NCI-H345 treated with DMSO at 0.1 percent for 48 hours (cell line): ENCODE data around the gene BRWD1.

Source experiments
- DNase-seq: peaks from one replicate; lab custom pipeline; 2025; ENCODE audit not compliant: unreplicated experiment; lab: John Stamatoyannopoulos, UW

The BRWD1 gene

GRCh38 chr21:39313571-39314142 is at the start of gene BRWD1:
Gene BRWD1, minus strand, starts transcription at chr21:39313632. Its CDS starts 141 bp downstream, at chr21:39313491.
- DNase-seq: peak; percentile 60

GRCh38 chr21:39362733-39363132 is 49.3 kb upstream of the BRWD1 start:
- no peak for DNase-seq

- no peak for DNase-seq
These were observed 46.0 kb upstream of the BRWD1 start for GRCh38 chr21:39359382-39359781.

- no peak for DNase-seq
These were observed 39.9 kb upstream of the BRWD1 start for GRCh38 chr21:39353295-39353694.

- no peak for DNase-seq
These were observed 36.9 kb upstream of the BRWD1 start for GRCh38 chr21:39350094-39351005.

- DNase-seq: peak; percentile 98
These were observed 36.0 kb upstream of the BRWD1 start for GRCh38 chr21:39349211-39350093.

- DNase-seq: peak; percentile 98
These were observed 35.2 kb upstream of the BRWD1 start, which contains the start of gene HMGN1 for GRCh38 chr21:39348355-39349210. Gene HMGN1, minus strand, starts transcription at chr21:39349088. Its CDS starts 171 bp downstream, at chr21:39348917.

- DNase-seq: no peak
These were observed 34.6 kb upstream of the BRWD1 start for GRCh38 chr21:39348040-39348354.

GRCh38 chr21:39347537-39347936 is 34.1 kb upstream of the BRWD1 start:
- DNase-seq: no peak

GRCh38 chr21:39346671-39347331 is 33.4 kb upstream of the BRWD1 start:
- DNase-seq: no peak

- DNase-seq: no peak
These were observed 32.8 kb upstream of the BRWD1 start for GRCh38 chr21:39346206-39346605.

GRCh38 chr21:39345440-39345839 is 32.0 kb upstream of the BRWD1 start:
- no peak for DNase-seq

- no peak for DNase-seq
These were observed 31.4 kb upstream of the BRWD1 start for GRCh38 chr21:39344848-39345247.

GRCh38 chr21:39341249-39341923 is 28.0 kb upstream of the BRWD1 start:
- DNase-seq: no peak

GRCh38 chr21:39340687-39341086 is 27.3 kb upstream of the BRWD1 start:
- no peak for DNase-seq

- DNase-seq: no peak
These were observed 25.8 kb upstream of the BRWD1 start for GRCh38 chr21:39339231-39339630.

GRCh38 chr21:39336457-39337008 is 23.1 kb upstream of the BRWD1 start:
- DNase-seq: no peak

GRCh38 chr21:39334611-39335010 is 21.2 kb upstream of the BRWD1 start:
- no peak for DNase-seq

- DNase-seq: no peak
These were observed 18.7 kb upstream of the BRWD1 start for GRCh38 chr21:39332175-39332574.
